HepG2 (cell line): ENCODE data around the gene P3H4. TPM values are rescaled to one million over a fixed set of nuclear protein-coding genes. Genes with fewer than 3 reads are reported as not detected.

ENCODE experiments used
- BCL6 ChIP-seq: IDR thresholded peaks from 2 replicates; pipeline ENCODE4 v1.6.1; 2016; ENCODE audit warnings: missing genetic modification reagents, missing compliant biosample characterization
- BHLHE40 ChIP-seq: IDR thresholded peaks from 2 replicates; pipeline ENCODE4 v1.6.1; 2011; ENCODE audit warnings: low read length, improper control_type of control experiment
- CERS6 ChIP-seq: sonication (generic); formaldehyde crosslinking; IDR thresholded peaks from 2 replicates; pipeline ENCODE4 v1.5.0; 2020; ENCODE audit warnings: missing genetic modification reagents
- CREM ChIP-seq, 2 experiments: sonication (generic) in 1 of 2; formaldehyde crosslinking in 1 of 2; IDR thresholded peaks; 2 replicates each; pipeline versions ENCODE4 v1.4.0 to v1.6.1; 2016 to 2020; ENCODE audit warnings: antibody characterized with exemption in 1 of 2, mild to moderate bottlenecking in 1 of 2, missing genetic modification reagents in 1 of 2
- EEA1 ChIP-seq: sonication (generic); formaldehyde crosslinking; IDR thresholded peaks from 2 replicates; pipeline ENCODE4 v1.5.1; 2020; ENCODE audit warnings: mild to moderate bottlenecking, missing genetic modification reagents, borderline replicate concordance
- FOXA1 ChIP-seq, 2 experiments: fragments of 450-650 bp in 1 of 2; sonication (generic) in 1 of 2; formaldehyde crosslinking in 1 of 2; IDR thresholded peaks; 2 replicates each; pipeline versions ENCODE4 v1.4.0 to v1.6.1; 2016 to 2020; ENCODE audit warnings: missing genetic modification reagents in 1 of 2
- HNRNPH1 ChIP-seq: fragments of 200-400 bp; formaldehyde crosslinking; optimal IDR thresholded peaks from 2 replicates; pipeline ENCODE3; 2017; ENCODE audit warnings: mild to moderate bottlenecking, low read depth, low read length
- ISL2 ChIP-seq: sonication (generic); formaldehyde crosslinking; IDR thresholded peaks from 2 replicates; pipeline ENCODE4 v1.5.0; 2020; ENCODE audit warnings: missing genetic modification reagents
- KMT2B ChIP-seq: IDR thresholded peaks from 2 replicates; pipeline ENCODE4 v1.6.1; 2016; ENCODE audit warnings: missing genetic modification reagents, missing compliant biosample characterization
- MZF1 ChIP-seq: sonication (generic); formaldehyde crosslinking; IDR thresholded peaks from 2 replicates; pipeline ENCODE4 v1.8.1; 2023; ENCODE audit warnings: mild to moderate bottlenecking, missing genetic modification reagents, borderline replicate concordance
- POLR2G ChIP-seq: fragments of 200-400 bp; formaldehyde crosslinking; IDR thresholded peaks from 2 replicates; pipeline ENCODE4 v1.6.1; 2018; ENCODE audit warnings: mild to moderate bottlenecking, low read depth, low read length, moderate library complexity
- RFX3 ChIP-seq: IDR thresholded peaks from 2 replicates; pipeline ENCODE4 v1.6.1; 2016; ENCODE audit warnings: missing biosample characterization, missing genetic modification reagents
- SMARCC2 ChIP-seq: fragments of 450-650 bp; IDR thresholded peaks from 2 replicates; pipeline ENCODE4 v1.6.1; 2017; ENCODE audit warnings: antibody characterized with exemption, mild to moderate bottlenecking
- TOPORS ChIP-seq: sonication (generic); formaldehyde crosslinking; IDR thresholded peaks from 2 replicates; pipeline ENCODE4 v1.8.0; 2023; ENCODE audit warnings: mild to moderate bottlenecking, missing genetic modification reagents
- ZFYVE20 ChIP-seq: sonication (generic); formaldehyde crosslinking; IDR thresholded peaks from 2 replicates; pipeline ENCODE4 v1.8.0; 2023; ENCODE audit warnings: low read depth, mild to moderate bottlenecking, moderate library complexity, missing genetic modification reagents, borderline replicate concordance
- ZNF253 ChIP-seq: sonication (generic); formaldehyde crosslinking; IDR thresholded peaks from 2 replicates; pipeline ENCODE4 v1.8.0; 2022; ENCODE audit warnings: mild to moderate bottlenecking, missing genetic modification reagents, borderline replicate concordance
- ZNF264 ChIP-seq: sonication (generic); formaldehyde crosslinking; IDR thresholded peaks from 2 replicates; pipeline ENCODE4 v1.4.0; 2020; ENCODE audit warnings: missing genetic modification reagents
- ZNF549 ChIP-seq: sonication (generic); formaldehyde crosslinking; IDR thresholded peaks from 2 replicates; pipeline ENCODE4 v1.5.0; 2020; ENCODE audit warnings: missing genetic modification reagents
- ZNF660 ChIP-seq: sonication (generic); formaldehyde crosslinking; IDR thresholded peaks from 2 replicates; pipeline ENCODE4 v1.5.1; 2020; ENCODE audit warnings: mild to moderate bottlenecking, low read depth, missing genetic modification reagents, borderline replicate concordance
- ZNF709 ChIP-seq: sonication (generic); formaldehyde crosslinking; IDR thresholded peaks from 2 replicates; pipeline ENCODE4 v1.5.0; 2020; ENCODE audit warnings: mild to moderate bottlenecking, missing genetic modification reagents
- ZNF883 ChIP-seq: sonication (generic); formaldehyde crosslinking; IDR thresholded peaks from 2 replicates; pipeline ENCODE4 v1.5.1; 2020; ENCODE audit warnings: mild to moderate bottlenecking, missing genetic modification reagents; ENCODE audit errors: not compliant biosample characterization
- ZSCAN12 ChIP-seq: sonication (generic); formaldehyde crosslinking; IDR thresholded peaks from 2 replicates; pipeline ENCODE4 v1.9.0; 2021; ENCODE audit warnings: mild to moderate bottlenecking, missing genetic modification reagents
- polyA plus RNA-seq, 8 experiments: library from polyadenylated mRNA; depleted of rRNA in 3 of 8; stranded (reverse) in 7 of 8; unstranded in 1 of 8; fragments of >200 nt; fragmentation: Illumina TruSeq in 4 of 8; extraction: Trizol in 4 of 8; gene quantifications; 2 replicates each; pipeline versions ENCODE4 v1.2.1 to v1.2.3, GENCODE V29; 2011 to 2016; ENCODE audit warnings: low read depth in 4 of 8, missing spikeins in 1 of 8, mixed read lengths in 1 of 8; ENCODE audit not compliant: insufficient read depth in 1 of 8
- total RNA-seq, 5 experiments: library from RNA; depleted of rRNA; stranded (reverse); fragments of >200 nt; fragmentation: Illumina TruSeq; extraction: Trizol; gene quantifications; 2 replicates each; pipeline ENCODE4 v1.2.3, GENCODE V29; 2016; ENCODE audit warnings: low read depth in 1 of 5
- TF ChIP-seq, protein P1 (sequence below): IDR thresholded peaks from 2 replicates; pipeline ENCODE4 v1.6.1; 2012; ENCODE audit warnings: low read depth, low read length, improper control_type of control experiment
- TF ChIP-seq, protein P2 (sequence below): sonication (generic); formaldehyde crosslinking; IDR thresholded peaks from 2 replicates; pipeline ENCODE4 v1.5.0; 2020; ENCODE audit warnings: missing genetic modification reagents

P3H4 gene
- total and polyA plus RNA-seq, 2 of the 13 experiments (the other 11 are each of a cell fraction or from before 2014, with no cell fraction given): 37.1 to 50.6 TPM

DNA sequence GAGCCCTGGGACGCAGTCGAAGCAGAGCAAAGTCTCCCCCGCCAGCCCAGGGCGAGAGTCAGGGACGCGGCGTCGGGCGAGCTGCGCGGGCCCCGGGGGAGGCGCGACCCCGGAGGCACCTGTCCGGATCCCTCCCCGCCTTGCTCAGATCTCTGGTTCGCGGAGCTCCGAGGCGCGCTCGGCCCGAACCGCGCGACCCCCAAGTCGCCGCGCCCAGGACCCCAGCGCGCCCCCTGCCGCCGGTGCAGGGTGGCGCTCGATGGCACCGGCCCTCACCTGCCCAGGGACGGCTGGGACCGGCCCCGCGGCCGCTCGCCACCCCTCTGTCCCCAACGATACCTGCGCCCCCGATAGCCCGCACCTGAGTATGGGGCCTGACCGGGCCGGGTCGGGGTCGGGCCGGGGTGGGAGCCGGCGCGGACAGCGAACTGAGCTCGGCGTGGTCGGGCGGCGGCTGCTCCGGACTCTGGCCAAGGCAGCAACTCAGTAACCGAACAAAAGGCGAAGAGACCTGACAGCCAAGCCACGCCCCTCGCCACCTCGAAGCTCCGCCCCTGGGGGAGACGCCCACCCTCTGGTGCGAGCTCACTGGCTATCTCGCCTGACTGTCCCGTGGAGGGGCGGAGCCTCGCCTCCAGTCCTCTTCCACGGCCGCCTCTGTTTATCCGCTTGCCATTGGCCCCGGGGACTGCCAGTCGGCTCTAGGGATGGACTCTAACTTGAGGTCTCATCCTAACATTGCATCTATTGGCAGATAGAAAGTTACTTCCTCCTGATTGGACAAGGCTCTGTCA lies 25.3 kb downstream of the P3H4 start, which contains the start of gene JUP (continued):
- TF ChIP-seq ZNF660 (CRISPR knock-in tag) (no peak), HNRNPH1 (no peak), ZNF549 (CRISPR knock-in tag) (peak; percentile 72), ZNF264 (no peak), ISL2 (CRISPR knock-in tag) (no peak), FOXA1 (IDR thresholded peaks at IDR 0.05) (no peak), FOXA1 (CRISPR knock-in tag; IDR thresholded peaks at IDR 0.05) (no peak; the same call in 1 of the 2 replicates), ZNF253 (CRISPR knock-in tag) (no peak), CREM (IDR thresholded peaks at IDR 0.05) (peak; percentile 67), CREM (CRISPR knock-in tag; IDR thresholded peaks at IDR 0.05) (no peak), ZNF709 (CRISPR knock-in tag) (no peak; the same call in none of the 2 replicates), RFX3 (CRISPR knock-in tag) (no peak), TOPORS (CRISPR knock-in tag) (peak; percentile 90), MZF1 (CRISPR knock-in tag) (no peak), EEA1 (CRISPR knock-in tag) (peak; percentile 79; the same call in 1 of the 2 replicates), CERS6 (CRISPR knock-in tag) (no peak), ZFYVE20 (CRISPR knock-in tag) (peak; percentile 79; the same call in 1 of the 2 replicates), SMARCC2 (no peak), ZSCAN12 (peak; percentile 59; the same call in 1 of the 2 replicates), BCL6 (CRISPR knock-in tag) (no peak), POLR2G (peak; percentile 90), BHLHE40 (no peak; the same call in 1 of the 2 replicates), ZNF883 (CRISPR knock-in tag) (peak; percentile 82), KMT2B (peak; percentile 5; the same call in 1 of the 2 replicates)
- TF ChIP-seq, protein P1, sequence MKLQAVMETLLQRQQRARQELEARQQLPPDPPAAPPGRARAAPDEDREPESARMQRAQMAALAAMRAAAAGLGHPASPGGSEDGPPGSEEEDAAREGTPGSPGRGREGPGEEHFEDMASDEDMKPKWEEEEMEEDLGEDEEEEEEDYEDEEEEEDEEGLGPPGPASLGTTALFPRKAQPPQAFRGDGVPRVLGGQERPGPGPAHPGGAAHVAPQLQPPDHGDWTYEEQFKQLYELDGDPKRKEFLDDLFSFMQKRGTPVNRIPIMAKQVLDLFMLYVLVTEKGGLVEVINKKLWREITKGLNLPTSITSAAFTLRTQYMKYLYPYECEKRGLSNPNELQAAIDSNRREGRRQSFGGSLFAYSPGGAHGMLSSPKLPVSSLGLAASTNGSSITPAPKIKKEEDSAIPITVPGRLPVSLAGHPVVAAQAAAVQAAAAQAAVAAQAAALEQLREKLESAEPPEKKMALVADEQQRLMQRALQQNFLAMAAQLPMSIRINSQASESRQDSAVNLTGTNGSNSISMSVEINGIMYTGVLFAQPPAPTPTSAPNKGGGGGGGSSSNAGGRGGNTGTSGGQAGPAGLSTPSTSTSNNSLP: no peak
- TF ChIP-seq, protein P2, sequence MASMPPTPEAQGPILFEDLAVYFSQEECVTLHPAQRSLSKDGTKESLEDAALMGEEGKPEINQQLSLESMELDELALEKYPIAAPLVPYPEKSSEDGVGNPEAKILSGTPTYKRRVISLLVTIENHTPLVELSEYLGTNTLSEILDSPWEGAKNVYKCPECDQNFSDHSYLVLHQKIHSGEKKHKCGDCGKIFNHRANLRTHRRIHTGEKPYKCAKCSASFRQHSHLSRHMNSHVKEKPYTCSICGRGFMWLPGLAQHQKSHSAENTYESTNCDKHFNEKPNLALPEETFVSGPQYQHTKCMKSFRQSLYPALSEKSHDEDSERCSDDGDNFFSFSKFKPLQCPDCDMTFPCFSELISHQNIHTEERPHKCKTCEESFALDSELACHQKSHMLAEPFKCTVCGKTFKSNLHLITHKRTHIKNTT (CRISPR knock-in tag): peak; percentile 80; the same call in 1 of the 2 replicates
